MCF 10A (cell line): Measurements from ENCODE around the gene POU3F1. TPM values are rescaled to one million over a fixed set of nuclear protein-coding genes. Genes with fewer than 3 reads are reported as not detected.
A peak's percentile ranks its signal among the peaks of the same experiment; 100 is the strongest.

Experiments
- BruUV-seq: library from RNA; stranded (reverse); fragments of 400-500 nt; replicated peaks from 2 replicates; lab custom pipeline; 2021; lab: Mats Ljungman, UMichigan
- CTCF ChIA-PET: fragments of 300-600 bp; sonication (Branson Sonifier 250); formaldehyde crosslinking; extraction: SDS; loops from one replicate; lab custom pipeline; 2021; ENCODE audit warnings: antibody characterized with exemption, inconsistent platforms; lab: Yijun Ruan, JAX
- POLR2A ChIA-PET: fragments of 300-600, 350-650 bp; sonication (Branson Sonifier 250); formaldehyde crosslinking; extraction: SDS; loops from one replicate; lab custom pipeline; 2020; ENCODE audit warnings: antibody characterized with exemption, inconsistent platforms; lab: Yijun Ruan, JAX
- DNase-seq: peaks from one replicate; pipeline ENCODE4 v3.0.0-alpha.2; 2018; ENCODE audit not compliant: unreplicated experiment
- H3K27ac Mint-ChIP-seq: one replicate; pipeline ENCODE4 v1.8.0; 2022; ENCODE audit warnings: mild to moderate bottlenecking, low read depth, mixed read lengths; ENCODE audit not compliant: unreplicated experiment
- H3K27me3 Mint-ChIP-seq: one replicate; pipeline ENCODE4 v1.8.0; 2022; ENCODE audit warnings: mixed read lengths; ENCODE audit not compliant: insufficient read depth, unreplicated experiment
- H3K36me3 Mint-ChIP-seq: one replicate; pipeline ENCODE4 v1.8.0; 2022; ENCODE audit warnings: mild to moderate bottlenecking, moderate library complexity, mixed read lengths; ENCODE audit not compliant: insufficient read depth, unreplicated experiment
- H3K4me1 Mint-ChIP-seq: one replicate; pipeline ENCODE4 v1.8.0; 2022; ENCODE audit warnings: mixed read lengths; ENCODE audit not compliant: insufficient read depth, unreplicated experiment
- H3K4me3 Mint-ChIP-seq: one replicate; pipeline ENCODE4 v1.8.0; 2022; ENCODE audit warnings: mild to moderate bottlenecking, moderate library complexity, mixed read lengths; ENCODE audit not compliant: unreplicated experiment
- H3K9me3 Mint-ChIP-seq: one replicate; pipeline ENCODE4 v1.8.0; 2022; ENCODE audit warnings: mixed read lengths; ENCODE audit not compliant: unreplicated experiment
- CTCF ChIP-seq: fragments of 200-600 bp; IDR thresholded peaks from one replicate; pipeline ENCODE4 v1.8.0; 2022; ENCODE audit warnings: antibody characterized with exemption, mild to moderate bottlenecking; ENCODE audit not compliant: unreplicated experiment
- intact Hi-C: fragments of 100-400 bp; cut with micrococcal nuclease; formaldehyde crosslinking; loops from 2 replicates; pipeline ENCODE4 v1.14.1; 2022
- total RNA-seq: library from RNA; stranded (reverse); gene quantifications from 2 replicates; pipeline ENCODE4 v1.2.3, GENCODE V29; 2022

Gene POU3F1
- total RNA-seq, 1 experiment from 2014 or later: 0.14 TPM

- BruUV-seq: no TSS peak
- H3K27ac Mint-ChIP-seq: peak overlapping the region; percentile 88
- POLR2A ChIA-PET: interaction anchor here (1.9 kb wide), 1 partner anchor 12 kb away, joined by 5 read pairs; no protein-coding TSS in a partner anchor
- intact Hi-C loops: no loop called here
- TF ChIP-seq CTCF: no peak
- H3K27me3 Mint-ChIP-seq: no peaks in the 10 kb centered on the region
- CTCF ChIA-PET: no interaction called here
- H3K4me3 Mint-ChIP-seq: no peak overlapping the region
- peaks cover 31% of the 10 kb centered on the region for H3K36me3 Mint-ChIP-seq
- peaks cover 29% of the 10 kb centered on the region for H3K4me1 Mint-ChIP-seq
- no peaks in the 10 kb centered on the region for H3K9me3 Mint-ChIP-seq
- no peak for DNase-seq
These were observed 48.3 kb downstream of the POU3F1 start for GRCh38 chr1:37998089-37998808.

- Mint-ChIP-seq H3K9me3 (no peaks in the 10 kb centered on the region), H3K27me3 (no peaks in the 10 kb centered on the region), H3K27ac (peak overlapping the region; percentile 76), H3K36me3 (peaks cover 31% of the 10 kb centered on the region), H3K4me1 (peaks cover 27% of the 10 kb centered on the region), H3K4me3 (no peak overlapping the region)
- no peak for TF ChIP-seq CTCF
- intact Hi-C loops: no loop called here
- POLR2A ChIA-PET: interaction anchor here (0.6 to 1.9 kb wide), 2 partner anchors 12 to 741 kb away, joined by 3 to 5 read pairs; no protein-coding TSS in a partner anchor
- no peak for DNase-seq
- BruUV-seq: no TSS peak
- CTCF ChIA-PET: no interaction called here
These were observed 49.1 kb downstream of the POU3F1 start for GRCh38 chr1:37997256-37998088.

GRCh38 chr1:37995751-37996345 lies 50.7 kb downstream of the POU3F1 start:
- DNase-seq: no peak
- Mint-ChIP-seq H3K4me1 (peaks cover 18% of the 10 kb centered on the region), H3K9me3 (no peaks in the 10 kb centered on the region), H3K27me3 (no peaks in the 10 kb centered on the region), H3K36me3 (peaks cover 31% of the 10 kb centered on the region), H3K4me3 (no peak overlapping the region), H3K27ac (no peak overlapping the region)
- no TSS peak for BruUV-seq
- ChIA-PET CTCF (no interaction called here), POLR2A (no interaction called here)
- intact Hi-C loops: no loop called here
- TF ChIP-seq CTCF: no peak
